HL-60/S4 treated with retinoic acid at 250 ng/mL for 4 days and 3 days (cell line): ENCODE measurements around the gene PILRA.

Source experiments
- in situ Hi-C: fragments of 300-500 bp; cut with MboI; formaldehyde crosslinking; loops from 2 replicates; pipeline ENCODE4 v1.7.0; 2022; ENCODE audit warnings: low sequenced_read_pairs

The PILRA gene

GRCh38 chr7:100406767-100407166 is 33.5 kb downstream of the PILRA start:
- in situ Hi-C loops = no loop called here

- in situ Hi-C loops = no loop called here
These were observed 34.2 kb downstream of the PILRA start for GRCh38 chr7:100407285-100408180.

GRCh38 chr7:100411101-100411500 is 37.8 kb downstream of the PILRA start:
- in situ Hi-C loops = no loop called here

- in situ Hi-C loops = no loop called here
These were observed 40.1 kb downstream of the PILRA start for GRCh38 chr7:100413346-100413745.

GRCh38 chr7:100413889-100414288 is 40.6 kb downstream of the PILRA start:
- in situ Hi-C loops = no loop called here

- in situ Hi-C loops = no loop called here
These were observed 42.2 kb downstream of the PILRA start for GRCh38 chr7:100415448-100415847.

GRCh38 chr7:100418930-100419659 is 45.8 kb downstream of the PILRA start:
- in situ Hi-C loops = no loop called here

GRCh38 chr7:100419660-100420226 is 46.5 kb downstream of the PILRA start:
- in situ Hi-C loops = no loop called here

- in situ Hi-C loops = no loop called here
These were observed 50.0 kb downstream of the PILRA start for GRCh38 chr7:100423315-100423714.

GRCh38 chr7:100425347-100425746 is 52.1 kb downstream of the PILRA start:
- in situ Hi-C loops = no loop called here

GRCh38 chr7:100426516-100426915 is 53.2 kb downstream of the PILRA start:
- in situ Hi-C loops = no loop called here

- in situ Hi-C loops = no loop called here
These were observed 54.5 kb downstream of the PILRA start for GRCh38 chr7:100427762-100428198.

GRCh38 chr7:100428199-100428966 is 55.1 kb downstream of the PILRA start, which contains the start of gene ZCWPW1:
Gene ZCWPW1 (minus strand): TSS chr7:100428703. CDS start chr7:100420649, 8,054 bp downstream.
- in situ Hi-C loops = no loop called here

GRCh38 chr7:100428967-100429636 is 55.8 kb downstream of the PILRA start:
- in situ Hi-C loops = no loop called here

- in situ Hi-C loops = no loop called here
These were observed 56.6 kb downstream of the PILRA start, which contains the start of gene MEPCE for GRCh38 chr7:100429637-100430492. Gene MEPCE (plus strand): TSS chr7:100429831. CDS start chr7:100430019, 188 bp downstream.

- in situ Hi-C loops = no loop called here
These were observed 57.4 kb downstream of the PILRA start for GRCh38 chr7:100430493-100431285.

GRCh38 chr7:100431286-100431735 is 58.0 kb downstream of the PILRA start:
- in situ Hi-C loops = no loop called here

GRCh38 chr7:100432053-100432452 is 58.8 kb downstream of the PILRA start:
- in situ Hi-C loops = no loop called here
